GM12878 (cell line): ENCODE measurements around the gene HHIPL1.

ENCODE experiments used
- ATF3 ChIP-seq: IDR thresholded peaks from 2 replicates; pipeline ENCODE4 v1.6.1; 2011; ENCODE audit warnings: low read depth, mild to moderate bottlenecking, low read length, moderate library complexity, borderline replicate concordance; ENCODE audit errors: extremely low read depth
- CTCF ChIP-seq, 3 experiments: IDR thresholded peaks in 2 of 3; conservative IDR thresholded peaks in 1 of 3; 2 replicates each; pipeline ENCODE4 v1.5.1; 2011; ENCODE audit warnings: low read depth in 3 of 3, low read length in 3 of 3, mild to moderate bottlenecking in 3 of 3, control low read depth in 2 of 3, moderate library complexity in 2 of 3, inconsistent platforms in 1 of 3, mixed read lengths in 1 of 3; ENCODE audit not compliant: control insufficient read depth in 2 of 3, insufficient read depth in 1 of 3; ENCODE audit errors: extremely low read depth in 1 of 3
- RAD21 ChIP-seq: IDR thresholded peaks from 2 replicates; pipeline ENCODE4 v1.6.1; 2011; ENCODE audit warnings: mild to moderate bottlenecking, low read depth, low read length, moderate library complexity; ENCODE audit not compliant: insufficient read depth
- USF2 ChIP-seq: IDR thresholded peaks from 2 replicates; pipeline ENCODE4 v1.6.1; 2011; ENCODE audit warnings: low read depth, low read length, improper control_type of control experiment, borderline replicate concordance

- TF ChIP-seq RAD21 (no peak), USF2 (no peak), CTCF (IDR thresholded peaks at IDR 0.05 in 2 of 3, conservative IDR thresholded peaks at IDR 0.05 in 1 of 3; ENCODE audit: control insufficient read depth in 2 of 3, extremely low read depth in 1 of 3, insufficient read depth in 1 of 3, low read depth in 3 of 3, low read length in 3 of 3) (no peak), ATF3 (no peak)
Measured at GRCh38 chr14:99722741-99723140, 77.8 kb downstream of the HHIPL1 start.
